ENCODE results near the gene ATOH8. TPM values are rescaled to one million over a fixed set of nuclear protein-coding genes. Genes with fewer than 3 reads are reported as not detected.

Gene ATOH8
- total and polyA plus RNA-seq, 9 donors = 9.4 to 37.7 (median 29.6) TPM

GRCh38 chr2:85750587-85751575, 2.9 kb upstream of the ATOH8 start:
- H3K27me3 ChIP-seq = no peaks in the 10 kb centered on the region
- peaks cover 12% of the 10 kb centered on the region for H3K4me1 ChIP-seq (ENCODE audit: insufficient read depth)
- intact Hi-C loops (cut with DNase I) = loop anchor here in 1 of 4 donors (5.0 kb wide), 1 partner anchor 46 kb away; no protein-coding TSS in a partner anchor
- no peaks in the 10 kb centered on the region for H3K36me3 ChIP-seq
- WGBS, 3 donors = 46 to 48% (median 47%) methylated on average over 15 of the region's 15 CpGs
- H3K9me3 ChIP-seq = no peaks in the 10 kb centered on the region
- no peak overlapping the region for H3K27ac ChIP-seq
- no peak for TF ChIP-seq POLR2A (IDR thresholded peaks at IDR 0.05)
- no peak for TF ChIP-seq EP300 (IDR thresholded peaks at IDR 0.05)
- TF ChIP-seq CTCF (IDR thresholded peaks at IDR 0.05) = peak; percentile 51 to 72 (median 67)
- no peak overlapping the region for H3K4me3 ChIP-seq
- peak; percentile 67 to 81 (median 75) for DNase-seq

- Histone ChIP-seq H3K27ac (no peak overlapping the region), H3K27me3 (no peaks in the 10 kb centered on the region), H3K4me1 (ENCODE audit: insufficient read depth) (peaks cover 17% of the 10 kb centered on the region), H3K9me3 (no peaks in the 10 kb centered on the region), H3K36me3 (no peaks in the 10 kb centered on the region), H3K4me3 (no peak overlapping the region)
- WGBS, 3 donors = 82 to 88% (median 85%) methylated on average over 11 of the region's 11 CpGs
- DNase-seq = peak in 1 of 5 donors; percentile 23
- intact Hi-C loops (cut with DNase I) = loop anchor here in 1 of 4 donors (2.0 to 5.0 kb wide), 2 partner anchors 19 to 46 kb away; no protein-coding TSS in a partner anchor
- TF ChIP-seq EP300 (IDR thresholded peaks at IDR 0.05) = no peak
These were observed 2.2 kb upstream of the ATOH8 start for GRCh38 chr2:85751627-85752026.

GRCh38 chr2:85753035-85753524, 711 bp upstream of the ATOH8 start:
- no peak for DNase-seq
- intact Hi-C loops (cut with DNase I) = loop anchor here in 1 of 4 donors (2.0 to 5.0 kb wide), 2 partner anchors 18 to 44 kb away; no protein-coding TSS in a partner anchor

GRCh38 chr2:85754313-85755095, 713 bp downstream of the ATOH8 start:
- H3K27ac ChIP-seq = peak overlapping the region; percentile 5 to 71
- intact Hi-C loops (cut with DNase I) = loop anchor here in 1 of 4 donors (5.0 kb wide), 1 partner anchor 43 kb away; no protein-coding TSS in a partner anchor
- TF ChIP-seq EP300 (IDR thresholded peaks at IDR 0.05) (no peak), POLR2A (IDR thresholded peaks at IDR 0.05) (no peak), CTCF (IDR thresholded peaks at IDR 0.05) (peak in 2 of 3 donors; percentile 50 to 53)
- no peaks in the 10 kb centered on the region for H3K27me3 ChIP-seq
- no peaks in the 10 kb centered on the region for H3K36me3 ChIP-seq
- H3K4me3 ChIP-seq = peak overlapping the region; percentile 86
- peak in 3 of 5 donors; percentile 63 to 68 (median 64) for DNase-seq
- H3K4me1 ChIP-seq (ENCODE audit: insufficient read depth) = peaks cover 31% of the 10 kb centered on the region
- WGBS, 3 donors = 0 to 1% (median 0%) methylated on average over 30 to 93 of the region's 93 CpGs
- no peaks in the 10 kb centered on the region for H3K9me3 ChIP-seq

More at GRCh38 chr2:85753035-85753524, 711 bp upstream of the ATOH8 start:
- peaks cover 22% of the 10 kb centered on the region for H3K4me1 ChIP-seq (ENCODE audit: insufficient read depth)
- WGBS, 3 donors = 11 to 18% (median 12%) methylated on average over 29 of the region's 29 CpGs
- H3K27me3 ChIP-seq = no peaks in the 10 kb centered on the region
- no peaks in the 10 kb centered on the region for H3K9me3 ChIP-seq
- peak overlapping the region; percentile 5 to 71 for H3K27ac ChIP-seq
- H3K4me3 ChIP-seq = peak overlapping the region; percentile 86
- TF ChIP-seq EP300 (IDR thresholded peaks at IDR 0.05) (no peak), CTCF (IDR thresholded peaks at IDR 0.05) (no peak), POLR2A (IDR thresholded peaks at IDR 0.05) (no peak)
- H3K36me3 ChIP-seq = no peaks in the 10 kb centered on the region
